Esophagus (tissue), 2 donors: ENCODE results near the gene EIF6. TPM values are rescaled to one million over a fixed set of nuclear protein-coding genes. Genes with fewer than 3 reads are reported as not detected.
"Not testable (repeated sequence)": the region's sequence is repeated elsewhere in the genome, so short reads cannot be mapped to it uniquely, and the experiment has no call there.

Experiments
- H3K27ac ChIP-seq, 2 donors: one replicate each; pipeline ENCODE4 v1.5.1; 2013; ENCODE audit warnings: low read depth in 2 of 2, mild to moderate bottlenecking in 2 of 2, inconsistent platforms in 1 of 2, low read length in 1 of 2, moderate library complexity in 1 of 2
- H3K27me3 ChIP-seq, 2 donors: one replicate each; pipeline ENCODE4 v1.6.1; 2013; ENCODE audit warnings: low read length in 2 of 2, control low read depth in 1 of 2, mild to moderate bottlenecking in 1 of 2; ENCODE audit not compliant: insufficient read depth in 2 of 2, control insufficient read depth in 1 of 2
- H3K36me3 ChIP-seq, 2 donors: one replicate each; pipeline ENCODE4 v1.6.1; 2013; ENCODE audit warnings: low read length in 1 of 2; ENCODE audit not compliant: control insufficient read depth in 2 of 2, insufficient read depth in 2 of 2
- H3K4me1 ChIP-seq, 2 donors: one replicate each; pipeline ENCODE4 v1.6.1; 2013; ENCODE audit warnings: low read length in 1 of 2; ENCODE audit not compliant: control insufficient read depth in 2 of 2, insufficient read depth in 2 of 2
- H3K4me3 ChIP-seq, 2 donors: one replicate each; pipeline ENCODE4 v1.5.1; 2013; ENCODE audit warnings: low read length in 2 of 2, mild to moderate bottlenecking in 2 of 2, low read depth in 1 of 2, moderate library complexity in 1 of 2
- H3K9me3 ChIP-seq, 2 donors: one replicate each; pipeline ENCODE4 v1.6.1; 2013; ENCODE audit warnings: mild to moderate bottlenecking in 2 of 2, low read depth in 1 of 2, low read length in 1 of 2, moderate library complexity in 1 of 2; ENCODE audit not compliant: control insufficient read depth in 2 of 2, insufficient read depth in 1 of 2
- WGBS, 2 donors: extraction: QIAGEN DNeasy Blood & Tissue Kit; methylation state at CpG; one replicate each; pipeline ENCODE4 v1.1.7; 2013; 5-methylcytosine and 5-hydroxymethylcytosine counted together
- polyA plus RNA-seq, 2 donors: library from polyadenylated mRNA; stranded (reverse); fragments of 200-250 nt; gene quantifications; one replicate each; pipeline ENCODE4 v1.2.3, GENCODE V29; 2013
- donor health status: healthy with polysubstance abuse.
- donor health status: Bipolar disorder and iron deficiency.

The EIF6 gene
- polyA plus RNA-seq, 2 donors: 186 to 315 TPM

DNA sequence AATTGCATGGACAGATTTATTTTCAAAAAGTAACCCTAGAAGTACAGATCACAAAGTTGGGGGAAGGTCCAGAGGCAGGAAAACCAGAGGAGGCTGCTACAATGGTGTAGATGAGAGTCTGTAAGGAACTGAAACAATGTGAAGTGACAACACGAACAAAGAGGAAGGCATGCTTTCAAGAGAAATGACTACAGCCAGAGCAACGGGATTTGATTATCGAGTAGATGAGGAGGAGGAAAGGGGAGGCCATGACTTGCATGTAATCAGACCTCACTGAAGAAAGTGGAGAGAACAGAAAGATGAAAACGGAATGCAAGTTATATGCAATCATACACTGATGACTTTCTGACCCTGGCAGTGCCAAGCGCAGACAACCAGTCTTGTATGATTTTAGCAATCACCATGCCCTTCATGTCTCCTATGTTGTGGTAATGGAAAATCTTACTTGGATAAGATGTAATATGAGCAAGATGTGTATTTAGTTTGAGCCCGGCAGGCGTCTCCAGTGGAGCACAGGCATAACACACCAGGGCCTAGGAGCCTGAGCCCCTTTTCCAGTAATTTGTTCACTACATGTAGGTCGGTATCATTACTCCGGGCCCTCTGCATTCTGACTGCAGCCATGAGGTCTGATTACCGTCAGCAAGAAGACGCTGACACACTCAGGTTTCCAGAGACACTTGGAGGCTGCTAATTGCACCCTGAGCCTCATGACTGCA is 41.6 kb upstream of the EIF6 start:
- no peaks in the 10 kb centered on the region for H3K27me3 ChIP-seq
- H3K4me3 ChIP-seq: no peak overlapping the region

DNA sequence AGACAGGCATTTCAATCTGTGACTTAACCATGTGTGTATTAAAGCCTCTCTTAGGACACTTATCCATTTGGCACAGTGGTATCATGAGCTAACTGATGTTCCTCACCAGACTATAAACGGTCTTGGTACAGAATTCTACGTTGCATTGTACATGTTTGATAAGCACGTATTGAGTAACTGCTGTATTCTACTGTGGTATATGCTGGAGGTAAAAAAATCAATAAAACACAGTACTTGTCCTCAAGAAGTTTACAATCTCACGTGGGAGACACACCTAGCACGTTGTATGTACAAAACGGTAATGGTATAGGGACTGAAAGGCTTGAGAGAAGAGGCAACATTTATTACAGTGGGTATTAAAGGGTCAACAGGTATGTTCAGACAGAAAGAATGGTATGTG is 40.8 kb upstream of the EIF6 start:
- H3K27me3 ChIP-seq: no peaks in the 10 kb centered on the region
- H3K36me3 ChIP-seq: no peaks in the 10 kb centered on the region
- no peaks in the 10 kb centered on the region for H3K9me3 ChIP-seq
- 85 to 91% methylated on average over 6 of the region's 6 CpGs for WGBS, 2 donors
- peaks cover 0 to 4% of the 10 kb centered on the region in 2 donors for H3K4me1 ChIP-seq
- H3K4me3 ChIP-seq: no peak overlapping the region
- no peak overlapping the region for H3K27ac ChIP-seq

More for the DNA sequence above, 41.6 kb upstream of the EIF6 start:
- 83 to 88% methylated on average over 11 of the region's 11 CpGs for WGBS, 2 donors
- H3K36me3 ChIP-seq: no peaks in the 10 kb centered on the region
- peaks cover 0 to 4% of the 10 kb centered on the region in 2 donors for H3K4me1 ChIP-seq
- H3K9me3 ChIP-seq: no peaks in the 10 kb centered on the region
- H3K27ac ChIP-seq: no peak overlapping the region

DNA sequence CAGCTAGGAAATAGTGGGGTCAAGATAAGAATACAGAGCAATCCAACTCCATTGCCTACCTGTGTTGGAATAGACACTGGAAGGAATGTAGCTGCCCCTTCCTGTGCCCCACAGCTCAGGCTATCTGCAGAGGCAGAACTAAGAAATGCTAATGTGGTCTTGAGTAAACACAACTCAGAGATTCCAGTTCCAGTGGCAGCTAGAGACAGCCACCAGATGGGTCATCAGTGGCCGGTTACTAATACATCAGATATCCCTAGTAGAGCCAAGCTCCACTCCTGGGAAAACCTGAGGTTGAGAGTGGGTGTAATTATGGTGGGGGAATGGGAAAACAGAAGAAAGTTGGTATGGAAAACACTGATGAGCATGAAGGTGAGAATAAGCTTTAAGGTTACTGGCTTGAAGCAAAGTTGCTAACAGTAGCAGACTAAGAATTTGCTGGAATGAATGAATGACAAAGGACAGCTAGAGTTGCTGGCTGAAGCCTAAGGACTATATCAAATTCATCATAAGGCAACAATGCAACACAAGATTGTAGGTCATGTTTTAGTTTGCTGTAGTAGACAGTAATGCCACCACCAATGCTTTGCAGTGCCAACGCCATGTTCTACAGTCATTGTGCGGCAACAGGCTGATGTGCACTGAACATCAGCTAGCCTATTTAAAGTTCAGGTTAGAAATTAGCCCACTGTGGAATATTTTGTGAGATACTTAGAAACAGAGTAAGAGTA is 36.0 kb upstream of the EIF6 start:
- no peaks in the 10 kb centered on the region for H3K9me3 ChIP-seq
- H3K4me1 ChIP-seq: peaks cover 0 to 6% of the 10 kb centered on the region in 2 donors
- no peak overlapping the region for H3K4me3 ChIP-seq
- H3K36me3 ChIP-seq: no peaks in the 10 kb centered on the region
- no peak overlapping the region for H3K27ac ChIP-seq
- WGBS, 2 donors: 97% methylated on average over 3 of the region's 3 CpGs
- no peaks in the 10 kb centered on the region for H3K27me3 ChIP-seq

DNA sequence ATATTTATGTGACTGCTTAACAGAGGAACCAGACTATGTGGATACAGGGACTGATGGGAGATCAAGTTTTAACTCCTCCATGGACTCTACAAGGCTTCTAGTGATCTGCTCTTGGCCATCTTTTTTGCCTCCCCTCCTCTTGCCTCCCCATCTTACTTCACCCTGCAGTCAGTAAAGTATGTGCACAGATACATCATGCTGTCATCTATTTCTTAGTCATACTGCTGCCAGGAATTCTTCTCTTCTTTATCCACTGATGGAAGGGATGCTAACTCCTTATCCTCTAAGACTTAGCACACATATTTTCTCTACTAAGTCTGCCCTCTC is 35.3 kb upstream of the EIF6 start:
- Histone ChIP-seq H3K27me3 (no peaks in the 10 kb centered on the region), H3K27ac (peak overlapping the region in 1 of 2 donors; percentile 58), H3K9me3 (no peaks in the 10 kb centered on the region), H3K4me3 (no peak overlapping the region), H3K36me3 (no peaks in the 10 kb centered on the region), H3K4me1 (peaks cover 0 to 6% of the 10 kb centered on the region in 2 donors)

DNA sequence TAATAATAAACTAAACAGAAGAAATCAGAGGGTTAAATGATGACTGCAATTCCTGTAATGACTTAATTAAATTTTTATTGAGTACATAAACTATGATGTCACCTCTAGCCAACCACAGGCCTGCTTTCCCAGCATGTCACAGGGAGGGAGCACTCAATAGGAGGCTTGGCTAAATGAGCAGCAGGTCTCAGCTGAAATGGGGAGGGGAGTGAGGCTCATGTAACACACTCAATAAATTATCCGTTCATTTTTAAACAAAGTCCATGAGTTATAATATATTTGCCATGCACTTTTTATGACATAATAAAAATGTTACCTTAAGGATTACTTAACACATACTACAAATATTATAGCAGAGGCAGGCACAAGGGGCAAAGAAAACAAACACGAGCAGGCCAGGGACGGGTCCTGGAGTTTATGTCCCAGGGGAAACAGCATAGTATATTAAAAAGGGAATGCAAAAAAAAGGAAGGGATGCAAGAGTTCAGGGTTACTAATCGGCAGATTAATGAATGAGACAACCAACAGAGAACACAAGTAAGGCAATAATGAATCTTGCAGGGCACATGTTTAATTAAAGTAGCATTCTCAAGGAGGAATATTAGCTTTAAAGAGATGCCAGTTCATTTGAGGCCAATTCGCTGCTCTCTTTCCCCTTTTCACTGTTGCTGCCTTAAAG is 34.8 kb upstream of the EIF6 start:
- H3K9me3 ChIP-seq: no peaks in the 10 kb centered on the region
- H3K36me3 ChIP-seq: no peaks in the 10 kb centered on the region
- peaks cover 0 to 6% of the 10 kb centered on the region in 2 donors for H3K4me1 ChIP-seq
- H3K27ac ChIP-seq: peak overlapping the region; percentile 58 to 70
- no peaks in the 10 kb centered on the region for H3K27me3 ChIP-seq
- H3K4me3 ChIP-seq: no peak overlapping the region
- 48 to 56% methylated on average over 5 of the region's 5 CpGs for WGBS, 2 donors

DNA sequence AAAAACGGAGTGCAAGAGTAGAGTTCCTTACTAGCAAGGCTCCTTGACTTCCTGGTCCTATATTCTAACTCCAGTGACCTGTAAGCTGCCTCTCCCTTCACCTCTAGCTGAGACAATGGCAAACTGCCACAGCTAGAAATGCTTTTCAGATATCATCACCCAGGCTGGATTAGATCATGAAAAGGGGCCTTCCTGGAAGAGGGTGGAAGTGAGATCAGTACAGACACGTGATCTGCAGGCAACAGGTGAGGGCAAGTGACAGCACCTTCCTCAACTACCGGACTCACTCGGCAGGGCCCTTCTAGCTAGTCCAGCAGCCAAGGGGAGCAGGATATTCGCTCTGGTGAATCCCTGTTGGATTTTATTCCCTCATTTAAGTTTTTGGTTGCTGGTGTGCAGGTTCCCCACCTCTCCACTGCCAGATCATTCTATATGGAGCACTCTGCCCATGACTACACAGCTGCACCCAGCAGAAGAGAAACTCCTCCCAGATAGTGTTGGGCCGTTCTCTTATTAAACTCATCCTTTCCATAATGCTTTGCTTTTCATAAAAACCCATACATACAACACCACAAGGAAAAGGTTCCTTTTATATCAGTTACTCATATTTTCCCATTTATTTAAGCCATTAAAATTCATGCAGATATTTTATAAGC is 34.1 kb upstream of the EIF6 start:
- peaks cover 0 to 6% of the 10 kb centered on the region in 2 donors for H3K4me1 ChIP-seq
- H3K27ac ChIP-seq: peak overlapping the region; percentile 82 to 95
- 42 to 49% methylated on average over 6 of the region's 6 CpGs for WGBS, 2 donors
- no peak overlapping the region for H3K4me3 ChIP-seq
- H3K9me3 ChIP-seq: no peaks in the 10 kb centered on the region
- H3K36me3 ChIP-seq: no peaks in the 10 kb centered on the region
- no peaks in the 10 kb centered on the region for H3K27me3 ChIP-seq

DNA sequence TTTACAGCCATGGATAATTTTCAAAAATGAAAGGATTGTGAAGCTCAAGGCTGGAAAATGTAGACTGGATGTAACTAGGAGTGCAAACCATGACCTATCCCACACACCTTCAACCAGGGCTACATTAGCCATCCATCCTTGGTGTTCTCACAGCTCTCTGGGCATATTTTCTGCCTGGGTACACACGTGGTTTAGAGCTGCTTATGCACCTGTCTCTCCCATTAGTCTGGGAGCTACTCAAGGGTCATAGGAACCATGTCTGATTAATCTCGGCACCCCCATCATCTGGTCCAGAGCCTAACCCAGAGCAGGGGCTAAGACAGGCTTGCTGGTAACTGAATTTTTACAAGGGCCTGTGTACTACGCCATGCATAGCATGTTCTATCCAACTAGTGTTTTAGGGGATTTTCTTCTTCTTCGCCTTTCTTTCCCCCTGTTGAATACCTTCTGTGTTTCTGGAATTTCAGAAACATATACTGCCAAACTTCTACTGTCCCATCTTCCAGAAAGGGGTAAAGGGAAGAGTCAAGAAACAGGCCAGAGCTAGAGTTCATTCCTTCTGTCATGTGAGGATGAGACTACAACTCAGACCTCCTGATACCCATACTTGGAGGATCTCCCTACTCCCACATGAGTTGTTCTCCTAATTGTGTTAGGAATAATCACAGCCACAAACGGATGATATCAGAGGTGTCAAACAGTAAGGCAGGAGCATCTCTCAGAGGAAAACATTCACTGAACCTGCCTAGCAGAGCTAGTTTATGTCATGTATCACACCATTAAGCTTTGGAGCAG is 33.0 kb upstream of the EIF6 start:
- Histone ChIP-seq H3K27me3 (no peaks in the 10 kb centered on the region), H3K27ac (peak overlapping the region; percentile 79 to 95), H3K4me1 (peaks cover 0 to 6% of the 10 kb centered on the region in 2 donors), H3K4me3 (no peak overlapping the region), H3K36me3 (no peaks in the 10 kb centered on the region), H3K9me3 (no peaks in the 10 kb centered on the region)
- WGBS, 2 donors: 85 to 86% methylated on average over 5 of the region's 5 CpGs

DNA sequence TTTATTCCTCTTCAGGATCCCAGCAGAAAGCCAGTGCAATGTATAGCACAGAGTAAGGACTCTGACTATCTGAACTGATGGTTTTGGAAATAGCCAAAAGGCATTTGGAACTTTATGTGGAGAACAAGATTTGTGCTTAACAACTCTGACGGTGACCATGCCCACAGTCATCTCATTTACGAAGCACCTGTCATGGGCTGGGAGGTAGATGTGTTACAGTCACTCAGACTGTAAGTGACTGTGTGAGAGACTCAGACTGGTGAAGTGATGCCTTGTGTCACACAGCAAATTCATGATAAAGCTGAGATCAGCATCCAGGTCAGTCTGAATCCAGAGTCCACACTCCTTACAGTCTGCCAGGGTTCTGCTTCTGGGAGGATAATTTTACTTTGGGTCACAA is 31.5 kb upstream of the EIF6 start:
- H3K27ac ChIP-seq: no peak overlapping the region
- 83 to 91% methylated on average over 2 of the region's 2 CpGs for WGBS, 2 donors
- H3K4me1 ChIP-seq: peaks cover 0 to 6% of the 10 kb centered on the region in 2 donors
- no peaks in the 10 kb centered on the region for H3K9me3 ChIP-seq
- no peak overlapping the region for H3K4me3 ChIP-seq
- H3K36me3 ChIP-seq: no peaks in the 10 kb centered on the region
- no peaks in the 10 kb centered on the region for H3K27me3 ChIP-seq

DNA sequence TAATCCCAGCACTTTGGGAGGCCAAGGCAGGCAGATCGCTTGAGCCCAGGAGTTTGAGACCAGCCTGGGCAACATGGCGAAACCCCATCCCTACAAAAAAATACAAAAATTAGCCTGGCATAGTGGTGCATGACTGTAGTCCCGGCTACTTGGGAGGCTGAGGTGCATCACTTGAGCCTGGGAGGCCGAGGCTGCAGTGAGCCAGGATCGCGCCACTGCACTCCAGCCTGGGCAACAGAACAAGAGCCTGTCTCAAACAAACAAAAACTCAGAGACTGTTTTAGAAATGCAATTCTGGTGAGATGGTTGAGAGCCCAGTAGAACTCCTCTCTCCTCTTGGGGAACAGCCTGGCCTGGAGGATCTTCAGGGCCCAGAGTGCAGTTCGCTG is 31.1 kb upstream of the EIF6 start:
- 91 to 92% methylated on average over 7 of the region's 7 CpGs for WGBS, 2 donors
- H3K4me1 ChIP-seq, H3K9me3 ChIP-seq, H3K4me3 ChIP-seq, H3K27me3 ChIP-seq, H3K27ac ChIP-seq, H3K36me3 ChIP-seq: not testable (repeated sequence)
